Caco-2 (cell line): Measurements from ENCODE around the gene RBM8A. TPM values are rescaled to one million over a fixed set of nuclear protein-coding genes. Genes with fewer than 3 reads are reported as not detected.

Experiments used
- BruUV-seq: library from RNA; stranded (reverse); fragments of 400-500 nt; replicated peaks from 2 replicates; lab custom pipeline; 2021; lab: Mats Ljungman, UMichigan
- CTCF ChIA-PET: fragments of 300-600 bp; sonication (Branson Sonifier 250); formaldehyde crosslinking; loops from one replicate; lab custom pipeline; 2022; ENCODE audit warnings: antibody characterized with exemption; lab: Charles Lee
- POLR2A ChIA-PET: fragments of 300-600 bp; sonication (Branson Sonifier 250); formaldehyde crosslinking; loops from one replicate; lab custom pipeline; 2022; ENCODE audit warnings: antibody characterized with exemption; lab: Charles Lee
- DNase-seq, 2 experiments: peaks; one replicate each; pipeline versions ENCODE4 v3.0.0 to v3.0.0-alpha.2; 2020 to 2022
- H3K27me3 ChIP-seq: replicated peaks from 2 replicates; pipeline ENCODE4 v1.6.0; 2011; ENCODE audit warnings: low read length; ENCODE audit not compliant: control insufficient read depth, insufficient read depth
- H3K36me3 ChIP-seq: 2 replicates; pipeline ENCODE4 v1.5.1; 2011; ENCODE audit warnings: low read length; ENCODE audit not compliant: control insufficient read depth, insufficient read depth
- H3K4me1 ChIP-seq: fragments of 250-450 bp; sonication (Bioruptor Pico); 2 replicates; pipeline ENCODE4 v1.5.1; 2020; ENCODE audit warnings: mild to moderate bottlenecking
- H3K4me3 ChIP-seq: 2 replicates; pipeline ENCODE4 v1.5.1; 2011; ENCODE audit warnings: low read depth, mild to moderate bottlenecking, control low read depth, low read length
- H3K9me3 ChIP-seq: fragments of 250-450 bp; sonication (Bioruptor Pico); 2 replicates; pipeline ENCODE4 v1.5.1; 2020; ENCODE audit warnings: mild to moderate bottlenecking, moderate library complexity
- H3K27ac Mint-ChIP-seq: one replicate; pipeline ENCODE4 v1.8.0; 2022; ENCODE audit warnings: mixed read lengths; ENCODE audit not compliant: unreplicated experiment
- H3K27me3 Mint-ChIP-seq: one replicate; pipeline ENCODE4 v1.8.0; 2022; ENCODE audit warnings: mixed read lengths; ENCODE audit not compliant: insufficient read depth, unreplicated experiment
- H3K36me3 Mint-ChIP-seq: one replicate; pipeline ENCODE4 v1.8.0; 2022; ENCODE audit warnings: mild to moderate bottlenecking, mixed read lengths; ENCODE audit not compliant: insufficient read depth, unreplicated experiment
- H3K4me1 Mint-ChIP-seq: one replicate; pipeline ENCODE4 v1.8.0; 2022; ENCODE audit warnings: low read depth, mixed read lengths; ENCODE audit not compliant: unreplicated experiment
- H3K4me3 Mint-ChIP-seq: one replicate; pipeline ENCODE4 v1.8.0; 2022; ENCODE audit warnings: mild to moderate bottlenecking, moderate library complexity, mixed read lengths; ENCODE audit not compliant: unreplicated experiment
- H3K9me3 Mint-ChIP-seq: one replicate; pipeline ENCODE4 v1.8.0; 2022; ENCODE audit warnings: mixed read lengths; ENCODE audit not compliant: unreplicated experiment
- intact Hi-C: fragments of 100-400 bp; cut with micrococcal nuclease; formaldehyde crosslinking; loops from one replicate; pipeline ENCODE4 v1.10.0; 2022; ENCODE audit not compliant: unreplicated experiment
- total RNA-seq: library from RNA; stranded (reverse); gene quantifications from 2 replicates; pipeline ENCODE4 v1.2.3, GENCODE V29; 2022
- TF ChIP-seq, protein P1 (sequence below), 2 experiments: fragments of 200-600 bp in 1 of 2; IDR thresholded peaks; 1 replicate in 1 of 2; 2 replicates in 1 of 2; pipeline versions ENCODE4 v1.5.1 to v1.8.0; 2011 to 2022; ENCODE audit warnings: antibody characterized with exemption in 1 of 2, control low read depth in 1 of 2, inconsistent platforms in 1 of 2, low read depth in 1 of 2, low read length in 1 of 2, mild to moderate bottlenecking in 1 of 2, moderate library complexity in 1 of 2; ENCODE audit not compliant: insufficient read depth in 1 of 2, severe bottlenecking in 1 of 2, unreplicated experiment in 1 of 2

RBM8A gene
- total RNA-seq, 1 experiment from 2014 or later = 185 TPM

GRCh38 chr1:145974721-145975120 is 47.4 kb upstream of the RBM8A start:
- no peaks in the 10 kb centered on the region for H3K36me3 Mint-ChIP-seq
- Histone ChIP-seq H3K36me3 (no peaks in the 10 kb centered on the region), H3K27me3 (no peaks in the 10 kb centered on the region), H3K4me1 (peaks cover 20% of the 10 kb centered on the region), H3K9me3 (no peaks in the 10 kb centered on the region), H3K4me3 (no peak overlapping the region)
- CTCF ChIA-PET = no interaction called here
- H3K27me3 Mint-ChIP-seq = no peaks in the 10 kb centered on the region
- POLR2A ChIA-PET = interaction anchor here (0.5 kb wide), 1 partner anchor 65 kb away, joined by 6 read pairs; no protein-coding TSS in a partner anchor
- BruUV-seq = no TSS peak
- H3K9me3 Mint-ChIP-seq = no peaks in the 10 kb centered on the region
- H3K4me1 Mint-ChIP-seq = no peaks in the 10 kb centered on the region
- H3K4me3 Mint-ChIP-seq = no peak overlapping the region
- H3K27ac Mint-ChIP-seq = no peak overlapping the region
- TF ChIP-seq, protein P1, sequence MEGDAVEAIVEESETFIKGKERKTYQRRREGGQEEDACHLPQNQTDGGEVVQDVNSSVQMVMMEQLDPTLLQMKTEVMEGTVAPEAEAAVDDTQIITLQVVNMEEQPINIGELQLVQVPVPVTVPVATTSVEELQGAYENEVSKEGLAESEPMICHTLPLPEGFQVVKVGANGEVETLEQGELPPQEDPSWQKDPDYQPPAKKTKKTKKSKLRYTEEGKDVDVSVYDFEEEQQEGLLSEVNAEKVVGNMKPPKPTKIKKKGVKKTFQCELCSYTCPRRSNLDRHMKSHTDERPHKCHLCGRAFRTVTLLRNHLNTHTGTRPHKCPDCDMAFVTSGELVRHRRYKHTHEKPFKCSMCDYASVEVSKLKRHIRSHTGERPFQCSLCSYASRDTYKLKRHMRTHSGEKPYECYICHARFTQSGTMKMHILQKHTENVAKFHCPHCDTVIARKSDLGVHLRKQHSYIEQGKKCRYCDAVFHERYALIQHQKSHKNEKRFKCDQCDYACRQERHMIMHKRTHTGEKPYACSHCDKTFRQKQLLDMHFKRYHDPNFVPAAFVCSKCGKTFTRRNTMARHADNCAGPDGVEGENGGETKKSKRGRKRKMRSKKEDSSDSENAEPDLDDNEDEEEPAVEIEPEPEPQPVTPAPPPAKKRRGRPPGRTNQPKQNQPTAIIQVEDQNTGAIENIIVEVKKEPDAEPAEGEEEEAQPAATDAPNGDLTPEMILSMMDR (IDR thresholded peaks at IDR 0.05; ENCODE audit: insufficient read depth in 1 of 2, low read depth in 1 of 2, low read length in 1 of 2, severe bottlenecking in 1 of 2, unreplicated experiment in 1 of 2) = no peak
- no peak for DNase-seq
- intact Hi-C loops = loop anchor here (5.0 kb wide), 1 partner anchor 47 kb away; the partner anchor contains the start of gene RBM8A

DNA sequence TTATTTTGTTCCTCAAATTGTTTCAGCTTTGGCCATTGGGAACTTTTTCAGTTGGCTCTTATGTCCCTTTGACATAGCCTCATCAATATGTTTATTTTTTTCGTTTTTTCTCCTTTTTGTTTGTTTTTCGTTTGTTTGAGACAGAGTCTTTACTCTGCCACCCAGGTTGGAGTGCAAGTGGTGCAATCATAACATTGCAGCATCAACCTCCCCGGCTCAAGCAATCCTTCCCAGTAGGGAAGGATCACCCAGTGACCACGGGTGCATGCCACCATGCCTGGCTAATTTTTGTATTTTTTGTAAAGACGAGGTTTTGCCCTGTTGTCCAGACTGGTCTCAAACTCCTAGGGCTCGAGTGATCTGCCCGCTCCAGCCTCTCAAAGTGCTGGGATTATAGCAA is 45.3 kb upstream of the RBM8A start:
- no peaks in the 10 kb centered on the region for H3K9me3 ChIP-seq
- no peaks in the 10 kb centered on the region for H3K27me3 Mint-ChIP-seq
- ChIA-PET CTCF (no interaction called here), POLR2A (no interaction called here)
- H3K4me1 Mint-ChIP-seq = no peaks in the 10 kb centered on the region
- H3K27me3 ChIP-seq = no peaks in the 10 kb centered on the region
- H3K36me3 ChIP-seq = no peaks in the 10 kb centered on the region
- BruUV-seq = no TSS peak
- no peaks in the 10 kb centered on the region for H3K9me3 Mint-ChIP-seq
- no peaks in the 10 kb centered on the region for H3K36me3 Mint-ChIP-seq
- H3K27ac Mint-ChIP-seq = no peak overlapping the region
- no peak overlapping the region for H3K4me3 ChIP-seq
- peaks cover under 1% of the 10 kb centered on the region for H3K4me1 ChIP-seq
- H3K4me3 Mint-ChIP-seq = no peak overlapping the region
- intact Hi-C loops = no loop called here
- TF ChIP-seq, protein P1 (IDR thresholded peaks at IDR 0.05; ENCODE audit: insufficient read depth in 1 of 2, low read depth in 1 of 2, low read length in 1 of 2, severe bottlenecking in 1 of 2, unreplicated experiment in 1 of 2) = no peak
- DNase-seq = no peak

GRCh38 chr1:145967288-145967687 is 40.0 kb upstream of the RBM8A start:
- Mint-ChIP-seq H3K36me3 (no peaks in the 10 kb centered on the region), H3K4me1 (peaks cover 13% of the 10 kb centered on the region), H3K9me3 (no peaks in the 10 kb centered on the region), H3K27me3 (peaks cover 3% of the 10 kb centered on the region), H3K27ac (no peak overlapping the region), H3K4me3 (no peak overlapping the region)
- ChIA-PET CTCF (no interaction called here), POLR2A (interaction anchor here (0.6 kb wide), 1 partner anchor 75 kb away, joined by 4 read pairs; no protein-coding TSS in a partner anchor)
- TF ChIP-seq, protein P1 (IDR thresholded peaks at IDR 0.05; ENCODE audit: insufficient read depth in 1 of 2, low read depth in 1 of 2, low read length in 1 of 2, severe bottlenecking in 1 of 2, unreplicated experiment in 1 of 2) = no peak
- no peaks in the 10 kb centered on the region for H3K36me3 ChIP-seq
- peaks cover 16% of the 10 kb centered on the region for H3K4me1 ChIP-seq
- no peaks in the 10 kb centered on the region for H3K27me3 ChIP-seq
- no peaks in the 10 kb centered on the region; the same call in 1 of the 2 replicates for H3K9me3 ChIP-seq
- no peak overlapping the region for H3K4me3 ChIP-seq
- DNase-seq = no peak
- intact Hi-C loops = no loop called here
- BruUV-seq = no TSS peak
